ENCODE data around the gene SRGAP3.

DNA sequence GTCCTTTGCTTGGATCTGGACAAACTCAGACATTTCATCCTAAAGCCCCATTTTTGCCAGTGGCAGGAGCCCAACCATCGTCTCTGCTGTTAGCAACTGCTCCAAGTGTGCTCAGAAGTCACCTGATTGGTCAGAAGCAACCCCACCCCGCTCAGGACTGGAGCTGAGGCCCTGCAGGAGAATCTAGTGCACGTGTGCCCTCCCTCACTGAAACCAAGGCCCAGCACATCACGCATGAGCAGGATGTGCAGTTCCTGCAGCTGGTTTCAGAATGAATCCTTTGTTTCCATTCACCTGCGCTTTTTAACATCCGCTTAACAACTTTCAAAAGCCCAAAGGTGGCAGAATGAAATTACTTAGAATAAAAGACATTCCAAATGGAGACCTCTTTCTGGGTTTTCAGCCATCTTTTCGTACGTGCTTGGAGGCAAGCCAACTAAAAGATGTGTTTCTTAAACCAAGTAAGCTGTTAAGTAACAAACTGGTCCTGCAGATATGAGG, 81.2 kb downstream of the SRGAP3 start:
- TF ChIP-seq, protein P1, sequence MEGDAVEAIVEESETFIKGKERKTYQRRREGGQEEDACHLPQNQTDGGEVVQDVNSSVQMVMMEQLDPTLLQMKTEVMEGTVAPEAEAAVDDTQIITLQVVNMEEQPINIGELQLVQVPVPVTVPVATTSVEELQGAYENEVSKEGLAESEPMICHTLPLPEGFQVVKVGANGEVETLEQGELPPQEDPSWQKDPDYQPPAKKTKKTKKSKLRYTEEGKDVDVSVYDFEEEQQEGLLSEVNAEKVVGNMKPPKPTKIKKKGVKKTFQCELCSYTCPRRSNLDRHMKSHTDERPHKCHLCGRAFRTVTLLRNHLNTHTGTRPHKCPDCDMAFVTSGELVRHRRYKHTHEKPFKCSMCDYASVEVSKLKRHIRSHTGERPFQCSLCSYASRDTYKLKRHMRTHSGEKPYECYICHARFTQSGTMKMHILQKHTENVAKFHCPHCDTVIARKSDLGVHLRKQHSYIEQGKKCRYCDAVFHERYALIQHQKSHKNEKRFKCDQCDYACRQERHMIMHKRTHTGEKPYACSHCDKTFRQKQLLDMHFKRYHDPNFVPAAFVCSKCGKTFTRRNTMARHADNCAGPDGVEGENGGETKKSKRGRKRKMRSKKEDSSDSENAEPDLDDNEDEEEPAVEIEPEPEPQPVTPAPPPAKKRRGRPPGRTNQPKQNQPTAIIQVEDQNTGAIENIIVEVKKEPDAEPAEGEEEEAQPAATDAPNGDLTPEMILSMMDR (conservative IDR thresholded peaks at IDR 0.05; ENCODE audit: low read length) = no peak
- no peak for TF ChIP-seq EZH2phosphoT487 (IDR thresholded peaks at IDR 0.05; ENCODE audit: borderline replicate concordance)

Measured in Loucy (cell line).